G401 (cell line): ENCODE results near the gene ELAVL4. TPM values are rescaled to one million over a fixed set of nuclear protein-coding genes. Genes with fewer than 3 reads are reported as not detected.
A peak's percentile ranks its signal among the peaks of the same experiment; 100 is the strongest.
"Not testable (repeated sequence)": the region's sequence is repeated elsewhere in the genome, so short reads cannot be mapped to it uniquely, and the experiment has no call there.

Experiments used
- DNase-seq: peaks from one replicate; pipeline ENCODE4 v3.0.0-alpha.2; 2015; ENCODE audit warnings: low spot score
- in situ Hi-C: cut with HindIII; loops from 2 replicates; pipeline ENCODE4 v1.10.0; 2016; ENCODE audit warnings: low sequenced_read_pairs, mixed read lengths
- total RNA-seq: library from RNA; depleted of rRNA; stranded (reverse); fragments of >200 nt; shearing (Covaris generic); gene quantifications from 2 replicates; pipeline ENCODE4 v1.2.3, GENCODE V29; 2014

ELAVL4 gene
- total RNA-seq, 1 experiment from 2014 or later: not detected

GRCh38 chr1:50111503-50111902 is 2.8 kb downstream of the ELAVL4 start:
- DNase-seq: peak; percentile 47
- in situ Hi-C loops: no loop called here

GRCh38 chr1:50112193-50112592 is 3.5 kb downstream of the ELAVL4 start:
- DNase-seq: no peak
- in situ Hi-C loops: no loop called here

DNA sequence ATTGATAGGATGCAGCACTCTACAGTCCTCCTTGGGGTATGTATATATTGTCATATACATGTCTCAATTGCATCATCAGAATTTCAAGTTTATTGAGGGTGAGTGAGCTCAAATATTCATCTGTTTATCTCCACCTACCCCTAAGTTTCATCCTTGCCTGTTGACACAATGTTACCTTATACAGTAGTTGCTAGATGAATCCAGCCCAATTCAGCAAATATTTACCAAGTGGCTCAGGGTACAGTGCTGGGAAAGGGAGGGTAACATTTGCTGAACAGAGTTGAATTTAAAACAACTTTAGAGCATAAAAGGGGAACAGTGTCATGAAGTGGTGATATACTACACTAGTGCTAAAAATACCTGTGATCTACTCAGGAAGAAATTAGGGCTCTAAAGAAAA is 14.4 kb downstream of the ELAVL4 start:
- in situ Hi-C loops: no loop called here
- DNase-seq: no peak

DNA sequence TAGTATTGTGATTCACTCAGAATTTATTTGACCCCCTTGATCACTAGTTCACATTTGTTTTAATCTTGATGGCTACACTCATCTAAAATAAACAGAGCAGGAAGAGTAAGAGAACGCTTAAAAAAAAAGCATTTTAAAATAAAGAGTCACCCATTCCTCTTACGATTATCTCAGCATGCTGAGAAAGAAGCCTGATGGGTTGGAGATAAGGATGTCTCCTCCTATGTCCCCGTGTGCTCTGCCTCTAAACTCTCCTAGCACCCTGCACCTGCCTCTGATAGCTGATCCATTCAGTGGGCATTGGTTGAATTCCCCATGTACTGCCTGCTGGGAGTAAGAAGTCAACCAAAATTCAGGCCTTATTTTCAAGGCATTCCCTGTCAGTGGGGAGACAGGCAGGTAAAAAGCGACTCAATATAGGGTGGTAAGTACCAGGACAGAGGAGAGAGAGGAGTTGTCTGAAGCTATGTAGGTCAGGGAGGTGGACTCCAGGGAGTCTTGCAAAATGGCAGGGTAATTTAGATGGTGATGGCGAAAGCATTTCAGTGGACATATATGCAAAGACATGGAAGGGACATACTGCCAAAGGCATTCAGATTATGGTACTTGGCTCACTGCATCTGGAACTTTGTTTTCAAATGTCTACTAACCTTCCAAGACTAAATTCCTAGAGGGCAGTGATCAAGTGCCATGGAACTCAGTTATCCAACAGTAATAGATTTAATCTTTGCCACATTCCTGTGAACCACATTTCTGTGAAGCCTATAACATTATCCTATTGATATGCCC is 18.4 kb downstream of the ELAVL4 start:
- no peak for DNase-seq
- in situ Hi-C loops: no loop called here

DNA sequence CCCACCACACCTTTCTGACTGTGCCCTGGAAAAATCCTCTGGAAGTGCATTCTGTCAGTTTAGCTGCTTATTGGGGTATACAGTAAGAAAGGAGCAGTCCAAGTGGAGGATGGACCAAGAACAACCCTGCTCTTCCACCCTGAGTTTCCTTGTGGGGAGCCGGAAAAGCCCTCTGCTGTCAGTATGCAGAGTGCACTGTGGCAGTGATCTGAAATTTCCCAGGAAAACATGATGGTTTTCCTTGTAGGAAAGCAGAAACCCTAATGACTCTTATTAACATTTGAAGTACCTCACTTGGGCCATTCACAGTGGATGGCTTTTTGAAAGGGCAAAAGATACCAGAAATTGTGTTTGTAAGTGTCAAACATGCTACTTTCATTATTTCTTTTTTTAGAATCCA is 20.5 kb downstream of the ELAVL4 start:
- in situ Hi-C loops: no loop called here
- DNase-seq: no peak

DNA sequence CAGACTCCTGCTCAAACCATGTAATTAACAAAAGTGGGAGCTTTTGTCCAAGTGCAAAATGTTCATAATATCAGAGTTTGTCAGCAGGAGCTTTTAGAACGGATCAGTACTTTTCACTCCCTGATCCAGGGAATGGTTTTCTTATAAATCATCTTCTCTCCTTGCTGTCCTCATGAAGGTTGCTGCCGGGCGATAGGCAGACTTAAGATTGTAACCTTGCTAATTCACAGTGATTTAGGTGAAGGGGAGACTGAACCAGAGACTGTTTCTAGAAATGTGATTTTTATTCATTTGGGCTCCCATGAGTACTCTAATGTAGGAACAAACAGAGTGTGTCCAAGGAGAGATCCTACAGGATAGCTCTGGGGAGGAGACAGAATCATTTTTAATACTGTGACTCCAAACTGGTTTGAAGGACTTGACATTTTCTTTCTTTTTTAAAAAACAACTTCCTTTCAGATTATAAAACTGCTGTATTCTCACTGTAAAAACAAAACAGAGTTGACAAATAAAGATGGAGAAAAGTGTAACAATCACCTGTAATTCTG is 23.7 kb downstream of the ELAVL4 start:
- DNase-seq: no peak
- in situ Hi-C loops: no loop called here

DNA sequence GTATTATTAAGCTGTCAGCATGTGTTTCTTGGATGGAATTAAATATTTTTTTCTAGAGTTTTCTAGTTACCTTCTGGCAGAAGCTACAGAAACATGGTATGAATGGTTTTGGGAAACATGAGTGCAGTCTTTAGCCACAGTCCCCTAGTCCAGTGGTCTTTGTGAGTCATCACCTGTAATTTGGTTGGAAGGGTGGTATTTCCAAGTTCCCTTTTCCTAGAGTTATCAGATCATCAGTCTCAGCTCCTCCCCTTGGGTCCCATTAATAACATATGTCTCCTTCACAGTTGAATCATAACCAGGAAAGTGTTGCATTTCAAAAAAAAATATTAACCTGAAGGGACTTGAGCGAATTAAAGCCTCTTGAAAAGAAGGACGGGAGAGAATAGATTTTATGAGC is 27.0 kb downstream of the ELAVL4 start:
- DNase-seq: no peak
- in situ Hi-C loops: no loop called here

GRCh38 chr1:50139339-50140181 is 30.8 kb downstream of the ELAVL4 start:
- in situ Hi-C loops: no loop called here
- no peak for DNase-seq

GRCh38 chr1:50140182-50140447 is 31.4 kb downstream of the ELAVL4 start:
- DNase-seq: no peak
- in situ Hi-C loops: no loop called here

DNA sequence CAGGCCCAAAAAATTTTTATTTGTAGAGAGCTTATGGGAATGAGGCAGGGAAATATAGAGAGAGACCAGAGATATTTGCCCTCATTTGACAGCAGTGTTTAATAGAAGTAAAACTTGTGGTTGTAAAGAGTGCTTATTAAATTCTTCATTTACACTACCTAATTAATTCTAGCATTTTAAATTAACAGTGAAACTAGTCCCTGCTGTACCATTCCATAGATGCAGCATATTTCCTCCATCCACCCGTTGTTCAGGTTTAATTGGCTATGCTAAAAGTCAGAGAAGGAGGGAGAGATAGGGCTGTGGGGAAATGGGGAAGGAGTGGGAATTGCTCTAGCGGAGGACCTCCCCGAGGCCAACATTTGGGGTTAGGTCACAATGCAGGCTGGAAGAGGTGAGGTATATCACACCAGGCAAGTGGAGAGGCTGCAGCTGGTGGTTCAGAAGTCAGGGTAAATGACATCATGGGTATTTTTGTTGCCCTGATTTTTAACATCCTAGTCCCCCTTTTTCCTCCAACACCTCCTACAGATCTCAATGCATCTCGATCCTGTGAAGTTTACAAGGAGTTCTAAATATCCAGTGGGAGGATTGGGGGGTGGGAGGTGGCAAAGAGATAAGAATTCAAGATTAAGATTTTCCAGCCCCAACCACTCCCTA is 38.6 kb downstream of the ELAVL4 start:
- in situ Hi-C loops: no loop called here
- DNase-seq: no peak

DNA sequence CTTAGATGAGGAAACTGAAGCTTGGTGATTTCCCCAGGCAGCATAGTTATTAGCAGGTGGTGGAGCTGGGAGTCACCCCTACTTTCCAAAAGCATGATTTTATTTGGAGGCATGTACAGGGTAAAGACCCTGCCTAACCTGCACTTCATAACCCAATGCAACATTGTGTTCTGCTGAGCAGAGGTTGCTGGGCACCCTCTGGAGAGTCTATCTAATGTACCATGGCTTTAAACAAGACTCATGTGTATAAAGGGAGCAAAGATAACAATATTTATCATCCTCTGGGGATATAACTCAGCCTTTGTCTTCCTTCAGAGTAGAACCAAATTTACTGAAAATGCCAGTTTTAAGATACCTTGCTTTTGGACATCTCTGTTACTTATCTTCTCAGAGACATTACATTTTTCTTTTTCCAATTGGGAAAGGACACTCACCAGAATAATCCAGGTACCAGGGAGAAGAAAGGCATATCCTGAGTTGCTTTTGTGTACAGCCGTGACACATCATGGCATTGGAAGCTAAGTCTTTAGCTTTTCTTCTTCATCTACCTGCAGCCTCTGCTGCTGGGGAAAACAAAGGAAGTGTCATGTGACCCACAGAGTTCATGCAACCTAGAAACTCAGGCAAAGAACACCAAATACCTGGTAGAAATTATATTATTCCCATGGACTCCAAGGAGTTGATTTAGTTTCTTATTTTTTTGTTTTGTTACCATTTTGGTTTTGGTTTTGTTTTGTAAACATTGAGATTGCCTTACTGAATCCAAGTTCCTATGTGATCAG is 39.6 kb downstream of the ELAVL4 start:
- in situ Hi-C loops: no loop called here
- DNase-seq: no peak

DNA sequence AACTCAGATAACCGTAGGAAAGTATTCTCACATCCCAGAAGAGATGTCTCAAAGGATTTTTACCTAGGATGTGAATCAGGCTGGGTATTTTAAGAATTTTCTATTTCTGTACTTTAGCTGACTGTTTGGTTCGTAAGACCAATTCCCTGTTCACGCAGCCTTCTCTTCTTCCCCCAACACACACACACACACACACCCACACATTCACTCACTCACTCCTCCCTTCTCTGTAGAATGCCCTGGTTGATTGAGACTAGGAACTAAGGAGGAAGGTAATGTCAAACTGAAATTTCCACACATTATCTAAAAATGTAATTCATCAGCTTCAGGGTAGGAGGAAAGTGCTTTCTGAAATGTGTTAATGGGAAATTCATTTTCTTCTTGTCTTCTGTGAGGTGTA is 43.5 kb downstream of the ELAVL4 start:
- no peak for DNase-seq
- in situ Hi-C loops: no loop called here

DNA sequence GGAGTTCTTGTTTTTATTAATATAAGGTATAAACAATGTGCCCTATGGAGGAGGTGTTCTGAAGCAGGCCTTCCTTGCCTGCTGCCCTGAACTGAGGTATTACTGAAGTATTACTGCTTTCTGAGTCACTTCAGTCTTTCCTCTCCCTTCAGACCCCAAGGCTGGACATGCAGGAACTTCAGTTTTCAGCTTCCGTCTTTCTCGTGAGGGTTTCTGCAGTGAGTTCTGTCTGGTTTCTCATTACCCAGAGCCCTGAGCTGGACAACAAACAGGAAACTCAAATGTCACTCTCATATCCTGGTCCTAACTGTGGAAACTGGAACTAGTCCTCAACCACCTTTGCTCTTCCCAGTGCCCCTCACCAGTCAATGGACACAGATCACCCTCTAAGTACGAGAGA is 46.8 kb downstream of the ELAVL4 start:
- DNase-seq: no peak
- in situ Hi-C loops: no loop called here

DNA sequence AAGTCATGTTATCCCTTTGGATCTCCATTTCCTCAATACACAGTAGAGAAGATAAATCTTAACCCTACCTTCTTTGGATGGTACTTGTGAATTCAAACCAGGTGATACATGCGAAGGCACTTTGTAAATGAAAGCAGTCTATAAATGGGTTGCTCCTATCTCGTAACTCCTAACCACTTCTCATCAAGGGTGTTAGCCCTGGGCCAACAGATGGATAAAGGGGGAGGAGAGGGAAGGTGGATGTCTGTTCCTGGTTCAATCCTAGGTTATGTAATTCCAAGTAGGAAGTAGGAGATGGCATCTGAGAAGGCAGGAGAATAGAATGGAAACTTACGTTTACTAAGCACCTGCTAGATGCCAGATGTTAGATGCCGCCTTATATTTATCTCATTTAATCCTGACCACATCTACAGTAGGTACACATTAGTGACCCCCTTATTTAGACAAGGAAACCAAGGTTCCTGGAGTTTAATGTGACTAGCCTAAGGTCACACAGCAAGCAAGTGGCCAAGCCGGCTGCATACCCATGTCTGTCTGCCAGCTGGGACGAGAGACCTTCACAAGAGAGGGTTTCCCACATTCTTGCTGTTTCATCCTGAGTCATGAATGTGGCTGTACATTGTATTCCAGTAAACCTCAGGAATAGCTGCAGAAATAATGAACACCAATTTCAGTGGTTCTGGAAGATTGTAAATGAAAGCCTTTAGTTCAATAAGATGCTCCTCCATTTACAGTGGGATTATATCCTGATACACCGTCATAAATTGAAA is 47.7 kb downstream of the ELAVL4 start:
- in situ Hi-C loops: no loop called here
- no peak for DNase-seq

DNA sequence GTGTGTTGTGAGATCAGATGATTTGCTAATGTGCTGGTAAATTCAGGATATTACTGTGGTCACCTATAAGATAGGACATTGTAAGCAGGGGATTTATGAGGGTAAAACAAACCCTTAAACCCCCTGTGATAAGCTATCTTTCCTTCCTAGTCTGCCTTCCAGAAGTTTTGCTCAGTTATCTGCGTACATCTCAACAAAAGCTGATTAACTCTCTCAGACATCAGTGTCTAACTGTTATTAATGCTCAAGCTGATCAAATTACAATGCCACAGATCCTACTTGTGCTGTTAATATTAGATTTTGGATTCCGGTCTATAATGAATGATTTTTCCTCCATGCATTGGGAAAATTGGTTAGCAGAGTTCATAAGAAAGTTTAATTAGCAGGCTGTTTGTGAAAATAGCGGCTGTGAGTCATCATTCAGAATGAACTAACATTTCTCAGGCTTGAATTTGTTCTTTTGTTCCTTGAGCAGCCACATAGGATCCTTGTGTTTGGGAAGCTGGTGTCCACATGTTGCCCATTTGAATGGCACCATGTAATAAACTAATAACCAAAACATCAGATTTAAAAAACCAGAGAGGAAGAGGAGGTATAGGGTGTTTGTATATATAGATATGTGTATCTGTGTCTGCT is 48.7 kb downstream of the ELAVL4 start:
- no peak for DNase-seq

GRCh38 chr1:50158421-50158820 is 49.7 kb downstream of the ELAVL4 start:
- DNase-seq: no peak

More for the DNA sequence above, 48.7 kb downstream of the ELAVL4 start:
- in situ Hi-C loops: no loop called here

DNA sequence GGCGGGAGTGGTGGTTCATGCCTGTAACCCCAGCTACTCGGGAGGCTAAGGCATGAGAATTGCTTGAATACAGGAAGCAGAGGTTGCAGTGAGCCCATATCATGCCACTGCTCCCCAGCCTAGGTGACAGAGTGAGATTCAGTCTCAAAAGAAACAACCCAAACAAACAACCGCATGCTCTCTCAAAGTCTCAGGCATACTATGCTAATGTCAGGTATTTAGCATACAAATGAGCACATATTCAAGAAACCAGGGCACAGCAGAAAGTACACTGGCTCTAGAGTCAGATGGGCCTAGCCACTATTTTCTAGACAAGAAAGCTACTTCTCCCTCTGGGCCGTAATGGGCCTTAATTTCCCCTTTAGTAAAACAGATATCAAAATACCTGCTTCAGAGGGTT is 55.0 kb downstream of the ELAVL4 start:
- no peak for DNase-seq
- in situ Hi-C loops: no loop called here

More at GRCh38 chr1:50158421-50158820, 49.7 kb downstream of the ELAVL4 start:
- in situ Hi-C loops: no loop called here

DNA sequence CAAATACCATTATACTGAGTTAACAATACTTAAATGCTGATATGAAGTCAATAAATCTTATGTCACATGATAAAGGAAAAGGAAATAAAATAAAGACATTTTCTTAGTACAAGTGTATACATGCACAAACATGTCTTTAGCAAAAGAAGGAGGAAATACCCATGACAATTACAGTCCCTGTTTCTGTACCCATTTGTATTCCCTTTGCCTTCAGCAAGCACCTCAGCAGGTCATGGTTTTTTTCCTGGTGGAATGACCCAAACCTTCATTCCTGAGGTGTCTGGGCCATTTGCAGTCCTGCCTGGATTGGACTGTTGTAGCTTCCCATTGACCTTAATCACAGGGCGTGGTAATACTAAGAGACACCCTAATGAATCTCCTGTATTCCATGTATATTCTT is 57.6 kb downstream of the ELAVL4 start:
- DNase-seq, in situ Hi-C loops: not testable (repeated sequence)
